Measurements from ENCODE around the gene SLC30A3.

The SLC30A3 gene

DNA sequence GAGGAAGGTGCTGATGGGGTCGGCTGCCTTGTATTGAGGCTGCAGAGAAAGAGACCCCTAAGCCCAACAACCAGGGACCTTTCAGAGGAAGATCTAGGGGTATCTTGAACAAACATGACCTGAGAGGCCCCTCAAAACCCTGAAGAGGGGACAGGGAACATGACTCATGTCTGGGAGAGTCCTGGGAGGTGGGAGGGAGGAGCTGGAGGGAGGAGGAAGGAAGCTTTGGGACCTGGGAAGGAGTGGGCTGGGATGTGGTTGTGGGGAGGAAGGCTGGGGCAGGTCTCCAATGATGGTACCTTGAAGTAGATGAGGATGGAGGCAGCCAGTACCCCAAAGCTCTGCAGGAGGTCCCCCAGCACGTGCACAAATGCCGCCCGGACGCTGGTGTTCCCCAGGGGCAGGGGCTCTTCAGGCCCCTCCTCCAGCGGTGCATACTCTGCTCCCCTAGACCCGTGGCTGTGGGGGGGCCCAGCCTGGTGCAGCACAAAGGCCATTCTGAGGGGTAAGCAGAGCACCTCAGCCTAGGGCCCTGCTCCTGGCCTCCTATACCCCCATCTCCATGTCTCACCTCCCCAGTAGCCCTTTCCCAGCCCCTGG, 5.9 kb downstream of the SLC30A3 start:
- no peak for DNase-seq

DNA sequence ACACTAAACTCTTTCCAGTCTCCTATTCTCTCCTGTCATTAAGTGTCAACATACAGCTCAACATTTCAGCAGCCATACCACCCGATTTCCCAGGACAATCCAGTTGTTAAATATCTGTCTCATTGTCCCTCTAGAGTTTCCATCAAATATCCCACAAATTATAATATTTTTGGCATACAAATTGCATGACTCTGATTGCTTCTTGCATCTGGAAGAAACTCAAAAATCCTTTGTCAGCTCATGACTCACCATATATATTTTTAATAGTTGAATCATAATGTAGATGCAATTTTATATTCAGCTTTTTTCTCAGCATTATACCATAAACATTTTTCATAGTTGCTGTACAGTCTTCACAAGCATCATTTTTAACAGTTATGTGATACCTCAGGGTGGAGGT, 7.2 kb downstream of the SLC30A3 start:
- DNase-seq: no peak

DNA sequence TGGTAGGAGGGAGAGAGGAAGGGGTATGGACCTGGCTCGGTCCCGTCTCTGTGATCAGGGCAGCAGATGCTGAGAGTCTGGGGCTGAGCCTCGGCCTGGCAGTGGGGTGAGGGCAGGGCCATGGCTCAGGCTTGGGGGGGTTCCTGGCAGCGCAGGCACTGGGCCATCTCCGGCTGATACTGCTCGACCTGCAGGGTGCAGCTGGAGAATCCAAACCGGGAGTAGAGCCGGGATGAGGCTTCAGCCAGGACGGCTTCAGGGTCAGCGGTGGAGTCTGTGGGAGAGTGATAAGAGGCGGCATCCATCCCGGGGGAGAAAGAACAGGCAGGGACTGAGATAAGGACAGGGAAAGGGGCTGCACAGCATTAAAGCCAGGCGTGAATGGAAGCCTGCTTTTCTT, 7.7 kb downstream of the SLC30A3 start:
- DNase-seq: no peak

DNA sequence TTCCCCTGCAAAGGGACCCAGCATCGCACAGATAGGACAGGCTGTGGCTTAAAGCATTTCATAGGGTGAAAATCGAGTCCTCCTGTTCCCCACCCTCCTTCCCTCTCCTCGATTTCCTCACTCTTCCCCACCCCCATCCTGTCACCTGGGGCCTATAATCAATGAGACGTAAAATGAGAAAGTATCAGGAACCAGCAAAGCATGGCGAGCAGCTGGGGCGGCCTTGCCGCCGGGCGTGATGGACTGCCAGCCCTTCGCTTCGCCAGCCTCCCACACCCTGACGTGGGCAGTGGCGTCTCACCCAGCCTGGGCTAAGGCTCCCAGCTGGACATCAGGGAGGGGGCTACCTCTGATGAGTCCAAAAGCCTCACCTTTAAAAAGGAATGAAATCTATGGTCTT, 11.1 kb downstream of the SLC30A3 start:
- DNase-seq: no peak

DNA sequence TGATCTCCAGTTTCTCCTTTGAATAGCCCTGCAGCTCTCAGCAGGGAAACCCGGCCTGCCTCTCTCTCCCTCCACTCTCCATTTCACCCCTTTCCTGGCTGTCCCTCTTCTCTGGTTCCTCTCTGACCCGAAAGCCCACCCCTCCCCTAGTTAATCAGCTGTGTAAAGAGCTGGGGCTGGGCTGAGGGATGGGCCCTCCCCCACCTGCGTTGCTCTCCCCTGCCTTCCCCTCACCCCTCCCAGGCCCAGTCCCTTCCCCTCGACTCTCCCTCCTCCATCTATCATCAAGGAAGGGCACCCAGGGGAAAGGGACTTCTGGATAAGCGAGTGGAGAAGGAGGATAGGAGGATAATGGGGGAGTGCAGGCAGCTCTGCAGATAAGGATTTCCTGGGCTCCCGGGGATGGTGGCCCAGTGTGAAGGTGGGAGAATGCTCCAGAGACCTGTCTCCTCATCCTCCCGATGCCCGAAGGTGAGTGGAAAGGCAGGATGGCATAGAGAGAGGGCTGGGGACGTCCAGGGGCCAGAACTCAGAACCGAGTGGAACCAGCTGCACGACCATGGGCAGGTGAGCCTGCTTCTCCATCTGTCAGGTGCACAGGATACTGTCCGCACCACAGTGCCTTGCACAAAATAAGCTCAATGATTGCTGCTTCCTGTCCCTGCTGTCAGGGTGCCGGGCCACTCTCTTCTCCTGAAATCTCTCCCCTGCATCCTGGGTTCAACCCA, 12.0 kb downstream of the SLC30A3 start:
- DNase-seq: no peak

DNA sequence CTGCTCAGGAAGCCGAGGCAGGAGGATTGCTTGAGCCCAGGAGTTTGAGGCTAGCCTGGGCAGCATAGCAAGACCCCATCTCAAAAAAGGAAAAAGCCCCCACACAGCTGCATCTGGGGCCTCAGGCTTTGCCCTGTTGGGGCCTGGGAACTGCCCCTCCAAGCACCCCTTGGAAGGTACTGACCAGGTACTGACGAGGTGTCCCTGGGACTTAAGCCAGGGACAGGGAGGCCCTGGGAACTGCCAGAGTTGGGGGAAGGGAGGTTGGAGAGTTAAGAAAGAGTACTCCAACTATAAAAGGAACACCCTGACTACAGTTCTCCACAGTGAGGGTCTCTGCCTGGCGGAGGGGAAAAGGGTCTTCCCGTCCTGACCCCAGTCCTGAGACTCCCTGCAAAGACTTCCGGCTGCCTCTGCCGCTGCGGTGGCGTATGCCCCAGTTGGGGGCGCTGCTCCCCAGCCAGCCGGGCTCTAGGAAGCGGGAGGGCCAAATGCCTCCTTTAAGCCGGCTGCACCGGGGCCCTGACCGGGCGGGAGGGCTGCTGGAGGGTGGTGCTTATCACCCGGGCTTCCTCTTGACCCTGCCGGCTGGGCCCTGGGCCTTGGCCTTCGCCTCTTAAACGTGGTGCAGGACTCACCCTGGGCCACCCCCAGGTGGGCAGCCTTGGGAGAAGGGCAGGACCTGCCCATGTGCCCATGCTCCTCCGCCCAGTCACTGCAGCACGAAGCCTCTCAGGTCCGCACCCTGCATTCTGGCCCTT, 12.8 kb downstream of the SLC30A3 start:
- DNase-seq: no peak

DNA sequence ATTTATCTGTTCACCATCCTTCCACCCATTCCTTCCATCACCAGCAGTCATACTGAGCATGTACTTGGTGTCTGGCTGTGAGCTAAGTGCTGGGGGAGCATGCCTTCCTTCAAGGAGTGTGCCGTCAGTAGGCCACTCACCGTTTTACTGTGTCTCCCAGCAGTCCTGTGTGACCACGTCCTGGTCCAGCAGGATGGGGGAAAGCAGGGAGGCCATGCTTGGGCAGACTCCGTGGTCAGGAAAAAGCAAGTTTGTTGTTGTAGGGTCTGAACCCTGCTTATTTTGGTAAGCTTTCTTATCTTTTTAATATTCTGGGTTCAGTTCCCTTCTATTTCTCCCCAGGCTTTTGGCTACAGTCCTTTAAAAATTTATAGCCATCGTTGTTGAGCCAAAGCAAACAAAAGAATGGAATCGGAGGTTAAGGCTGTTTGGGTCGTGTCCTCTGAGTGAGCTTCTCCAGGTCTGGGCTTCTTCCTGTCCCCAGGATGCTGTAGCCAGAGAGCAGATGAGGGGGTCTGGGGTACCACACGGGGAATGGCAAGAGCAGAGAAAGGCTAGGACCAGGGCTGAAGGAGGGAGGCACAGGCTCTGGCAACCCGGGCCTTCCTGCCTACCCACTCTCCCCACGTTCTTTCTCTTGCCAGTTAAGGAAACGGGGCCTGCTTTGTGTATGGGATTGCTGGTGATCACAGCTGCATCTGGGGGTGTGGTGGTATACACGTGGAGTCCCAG, 13.5 kb downstream of the SLC30A3 start:
- no peak for DNase-seq

DNA sequence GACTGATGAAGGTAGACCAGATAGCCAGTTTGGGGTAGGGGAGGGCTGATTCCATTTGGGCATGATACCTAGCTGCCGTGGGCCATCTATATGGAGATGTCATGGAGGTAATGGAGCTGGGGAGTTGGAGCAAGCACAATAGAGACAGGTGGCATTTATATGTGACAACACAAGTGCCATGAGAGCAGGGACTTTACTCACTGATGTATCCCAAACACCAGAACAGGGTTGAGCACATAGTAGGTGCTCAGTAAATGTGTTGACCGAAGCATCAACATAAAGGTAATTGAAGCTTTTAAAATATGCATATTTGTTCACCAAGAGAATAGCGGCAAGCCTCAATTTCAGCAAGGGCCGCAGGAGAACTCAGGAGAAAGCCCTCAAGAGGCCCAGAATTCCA, 15.0 kb downstream of the SLC30A3 start:
- no peak for DNase-seq

DNA sequence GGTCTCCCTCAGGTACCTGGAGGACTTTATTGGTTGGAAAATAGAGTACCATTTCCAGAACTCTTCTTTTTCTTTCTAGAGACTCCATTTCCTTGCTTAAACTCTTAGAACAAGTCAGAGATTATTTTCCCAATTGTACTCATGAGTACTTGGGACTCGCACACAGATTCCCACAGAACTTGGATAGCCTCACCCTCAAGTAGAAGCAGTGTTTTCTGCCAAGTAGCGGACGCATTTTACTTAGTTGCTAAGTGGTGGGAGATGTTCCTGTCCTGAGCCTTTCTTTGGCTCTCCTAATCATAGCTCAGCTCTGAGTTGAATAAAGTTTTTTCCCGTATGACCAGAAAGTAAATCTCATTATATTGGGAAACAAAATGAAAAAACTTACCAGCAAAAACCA, 17.2 kb downstream of the SLC30A3 start:
- no peak for DNase-seq

DNA sequence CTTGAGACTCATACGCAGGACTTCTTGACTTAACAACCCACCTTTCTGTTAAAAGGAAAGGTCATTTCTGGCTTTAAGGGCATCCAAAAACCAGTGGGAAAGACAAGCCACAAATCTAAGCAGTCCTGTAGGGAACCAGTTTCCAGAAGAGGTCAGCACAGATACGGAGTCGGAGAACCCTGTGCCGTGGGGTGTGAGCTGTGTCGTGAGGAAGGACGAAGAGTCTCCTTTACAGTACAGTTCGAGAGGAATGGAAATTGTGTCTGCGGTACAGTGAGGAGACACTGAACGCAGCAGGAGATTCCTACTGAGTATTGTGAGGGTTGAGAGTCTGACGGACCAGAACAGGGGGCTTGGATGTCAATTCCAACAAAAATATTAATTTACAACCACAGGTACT, 17.7 kb downstream of the SLC30A3 start:
- DNase-seq: no peak

DNA sequence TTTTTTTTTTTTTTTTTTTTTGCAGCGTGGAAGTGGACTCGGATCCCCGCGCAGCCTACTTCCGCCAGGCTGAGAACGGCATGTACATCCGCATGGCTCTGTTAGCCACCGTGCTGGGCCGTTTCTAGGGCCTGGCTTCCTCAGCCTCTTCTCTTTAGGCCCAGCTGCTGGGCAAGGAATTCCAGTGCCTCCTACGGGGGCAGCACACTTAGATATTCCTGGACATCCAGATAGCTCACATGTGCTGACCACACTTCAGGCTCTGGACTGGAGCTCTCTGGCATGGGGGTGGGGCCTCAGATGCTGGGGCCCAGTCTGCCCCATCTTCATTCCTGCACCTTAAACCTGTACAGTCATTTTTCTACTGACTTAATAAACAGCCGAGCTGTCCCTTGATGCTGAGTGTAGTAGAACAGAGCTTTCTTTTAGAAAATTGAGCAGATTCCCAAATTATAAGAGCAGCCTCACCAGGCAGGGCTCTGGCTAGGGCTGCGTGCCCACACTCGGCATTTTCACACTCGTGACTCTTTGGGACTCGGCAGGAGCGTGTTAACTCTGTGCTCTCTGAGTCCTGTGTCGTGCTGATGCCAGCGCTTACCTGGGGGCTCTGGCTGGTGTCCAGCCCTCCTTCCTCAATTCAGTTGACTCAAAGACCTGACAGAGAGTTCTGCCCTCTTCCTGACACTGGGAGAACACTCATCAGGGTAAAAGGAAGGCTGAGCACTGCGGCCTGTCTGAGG, 19.3 kb downstream of the SLC30A3 start:
- DNase-seq: no peak

DNA sequence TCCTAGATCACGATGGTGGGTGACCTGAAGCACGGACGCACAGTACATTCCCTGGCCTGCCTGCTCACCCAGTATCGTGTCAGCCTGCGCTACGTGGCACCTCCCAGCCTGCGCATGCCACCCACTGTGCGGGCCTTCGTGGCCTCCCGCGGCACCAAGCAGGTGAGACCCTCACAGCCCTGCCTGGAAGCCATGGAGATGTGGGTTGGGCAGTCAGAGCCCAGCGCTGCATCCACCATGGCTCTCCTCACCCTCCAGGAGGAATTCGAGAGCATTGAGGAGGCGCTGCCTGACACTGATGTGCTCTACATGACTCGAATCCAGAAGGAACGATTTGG, 20.3 kb downstream of the SLC30A3 start:
- no peak for DNase-seq

DNA sequence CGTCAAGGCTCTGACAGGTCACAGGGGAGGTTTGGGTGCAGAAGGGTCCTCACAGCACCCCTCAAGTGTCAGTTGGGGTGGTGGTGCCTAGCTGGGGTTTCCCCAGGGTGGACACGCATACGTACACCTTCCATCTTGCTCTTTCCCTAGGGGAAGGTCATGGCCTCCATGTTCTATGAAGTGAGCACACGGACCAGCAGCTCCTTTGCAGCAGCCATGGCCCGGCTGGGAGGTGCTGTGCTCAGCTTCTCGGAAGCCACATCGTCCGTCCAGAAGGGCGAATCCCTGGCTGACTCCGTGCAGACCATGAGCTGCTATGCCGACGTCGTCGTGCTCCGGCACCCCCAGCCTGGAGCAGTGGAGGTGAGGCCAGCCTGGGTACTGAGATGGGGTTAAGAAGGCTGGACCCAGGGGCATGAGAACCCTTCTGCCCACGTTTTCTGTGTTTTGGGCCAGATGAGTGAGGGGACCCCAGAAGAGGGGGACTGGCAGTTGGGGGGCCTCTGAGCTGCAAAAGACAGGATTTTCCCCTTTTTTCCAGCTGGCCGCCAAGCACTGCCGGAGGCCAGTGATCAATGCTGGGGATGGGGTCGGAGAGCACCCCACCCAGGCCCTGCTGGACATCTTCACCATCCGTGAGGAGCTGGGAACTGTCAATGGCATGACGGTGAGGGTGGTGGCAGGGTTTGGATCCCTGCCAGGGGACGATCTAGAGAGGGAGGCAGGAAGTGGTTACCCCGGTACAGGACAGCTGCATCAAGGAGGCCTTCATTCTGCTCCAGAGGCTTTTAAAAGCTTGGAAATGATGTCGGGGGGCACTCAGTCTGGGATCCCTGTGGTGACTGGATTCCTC, 20.9 kb downstream of the SLC30A3 start:
- DNase-seq: no peak

DNA sequence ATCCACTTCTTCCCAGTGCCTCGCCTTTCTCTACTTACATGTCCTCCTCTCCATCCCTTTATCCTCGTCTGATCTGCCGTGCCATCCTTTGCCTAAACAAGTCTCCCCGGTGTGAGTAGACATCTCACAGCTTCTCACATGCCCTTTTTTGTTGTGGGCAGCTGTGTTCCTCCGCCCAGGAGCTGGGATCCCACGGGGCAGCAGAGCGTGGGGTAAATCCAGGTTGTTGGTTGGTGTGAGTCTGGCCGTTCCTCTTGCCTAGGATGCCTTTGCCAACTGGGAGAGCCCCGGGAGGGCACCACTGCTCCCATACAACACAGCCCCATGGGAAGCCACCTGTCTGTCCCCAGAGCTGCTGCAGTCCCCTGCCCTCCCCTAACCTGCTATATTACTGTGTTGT, 22.4 kb downstream of the SLC30A3 start:
- DNase-seq: no peak

DNA sequence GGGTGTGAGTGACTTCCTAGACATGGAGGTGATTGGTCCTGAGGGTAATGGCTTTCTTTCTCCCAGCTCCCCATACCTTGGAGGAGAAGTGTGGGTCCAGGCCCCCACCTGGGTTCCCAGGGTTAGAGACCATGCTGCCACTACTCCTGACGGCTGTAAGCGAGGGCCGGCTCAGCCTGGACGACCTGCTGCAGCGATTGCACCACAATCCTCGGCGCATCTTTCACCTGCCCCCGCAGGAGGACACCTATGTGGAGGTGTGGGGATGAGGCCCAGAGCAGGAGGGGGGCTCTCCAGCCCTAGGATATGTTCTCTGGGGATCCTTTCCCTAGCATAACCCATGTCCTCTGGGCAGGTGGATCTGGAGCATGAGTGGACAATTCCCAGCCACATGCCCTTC, 23.9 kb downstream of the SLC30A3 start:
- DNase-seq: no peak

DNA sequence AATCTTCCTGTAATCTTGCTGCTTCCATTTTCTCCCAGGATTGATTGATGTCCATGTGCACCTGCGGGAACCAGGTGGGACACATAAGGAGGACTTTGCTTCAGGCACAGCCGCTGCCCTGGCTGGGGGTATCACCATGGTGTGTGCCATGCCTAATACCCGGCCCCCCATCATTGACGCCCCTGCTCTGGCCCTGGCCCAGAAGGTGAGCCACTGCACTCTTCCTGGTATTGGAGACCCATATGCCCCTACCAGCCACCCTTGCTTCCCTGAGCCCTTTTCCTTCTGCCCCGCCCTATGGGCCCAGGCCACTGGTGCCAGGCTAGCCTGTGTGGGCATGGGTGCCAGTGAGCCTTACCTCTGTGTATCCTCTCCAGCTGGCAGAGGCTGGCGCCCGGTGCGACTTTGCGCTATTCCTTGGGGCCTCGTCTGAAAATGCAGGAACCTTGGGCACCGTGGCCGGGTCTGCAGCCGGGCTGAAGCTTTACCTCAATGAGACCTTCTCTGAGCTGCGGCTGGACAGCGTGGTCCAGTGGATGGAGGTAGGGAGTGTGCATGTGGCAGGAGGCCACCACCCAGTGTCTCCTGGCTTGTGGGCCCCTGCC, 25.4 kb downstream of the SLC30A3 start:
- DNase-seq: no peak

DNA sequence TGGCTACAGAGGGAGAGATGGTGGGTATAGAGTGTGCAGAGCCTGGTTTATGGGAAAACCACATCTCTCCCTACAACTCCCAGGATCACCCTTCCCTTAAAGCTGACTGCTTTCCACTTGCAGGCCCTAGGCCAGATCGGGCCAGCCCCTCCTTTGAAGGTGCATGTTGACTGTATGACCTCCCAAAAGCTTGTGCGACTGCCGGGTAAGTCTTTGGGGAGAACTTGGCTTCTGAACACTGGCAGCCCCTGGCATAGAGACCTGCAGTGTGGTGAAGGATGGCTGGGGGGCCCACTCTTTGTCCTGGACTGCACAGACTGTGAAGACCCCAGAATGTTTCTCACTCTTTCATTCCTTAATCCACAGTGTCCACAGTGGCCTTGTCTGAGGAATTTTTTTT, 26.2 kb downstream of the SLC30A3 start:
- DNase-seq: no peak

DNA sequence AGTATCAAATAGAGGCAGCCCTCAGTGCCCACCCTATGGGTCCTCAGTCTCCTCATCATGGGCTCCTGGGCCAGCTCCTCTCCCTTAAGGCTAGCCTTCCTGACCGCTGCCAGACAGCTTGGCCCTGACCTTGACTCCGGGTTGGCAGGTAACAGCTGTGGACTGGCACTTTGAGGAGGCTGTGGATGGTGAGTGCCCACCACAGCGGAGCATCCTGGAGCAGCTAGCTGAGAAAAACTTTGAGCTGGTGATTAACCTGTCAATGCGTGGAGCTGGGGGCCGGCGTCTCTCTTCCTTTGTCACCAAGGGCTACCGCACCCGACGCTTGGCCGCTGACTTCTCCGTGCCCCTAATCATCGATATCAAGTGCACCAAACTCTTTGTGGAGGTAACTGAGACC, 26.7 kb downstream of the SLC30A3 start:
- DNase-seq: no peak

DNA sequence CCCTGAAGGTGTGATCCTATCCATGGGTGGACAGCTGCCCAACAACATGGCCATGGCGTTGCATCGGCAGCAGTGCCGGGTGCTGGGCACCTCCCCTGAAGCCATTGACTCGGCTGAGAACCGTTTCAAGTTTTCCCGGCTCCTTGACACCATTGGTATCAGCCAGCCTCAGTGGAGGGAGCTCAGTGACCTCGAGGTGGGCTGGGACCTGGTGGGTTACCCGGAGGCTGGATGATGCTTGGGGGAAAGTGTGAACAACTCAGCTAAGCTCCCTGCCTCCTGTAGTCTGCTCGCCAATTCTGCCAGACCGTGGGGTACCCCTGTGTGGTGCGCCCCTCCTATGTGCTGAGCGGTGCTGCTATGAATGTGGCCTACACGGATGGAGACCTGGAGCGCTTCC, 29.5 kb downstream of the SLC30A3 start:
- DNase-seq: no peak

DNA sequence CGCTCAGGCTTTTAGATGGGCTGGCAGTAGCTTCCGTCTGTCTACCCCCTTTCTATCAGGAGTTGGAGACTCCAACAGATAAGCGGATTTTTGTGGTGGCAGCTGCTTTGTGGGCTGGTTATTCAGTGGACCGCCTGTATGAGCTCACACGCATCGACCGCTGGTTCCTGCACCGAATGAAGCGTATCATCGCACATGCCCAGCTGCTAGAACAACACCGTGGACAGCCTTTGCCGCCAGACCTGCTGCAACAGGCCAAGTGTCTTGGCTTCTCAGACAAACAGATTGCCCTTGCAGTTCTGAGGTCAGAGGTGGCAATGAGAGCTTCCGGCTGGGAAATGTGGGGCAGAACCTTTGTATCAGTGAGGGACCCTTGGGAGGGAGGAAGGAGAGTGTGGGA, 30.9 kb downstream of the SLC30A3 start:
- no peak for DNase-seq

DNA sequence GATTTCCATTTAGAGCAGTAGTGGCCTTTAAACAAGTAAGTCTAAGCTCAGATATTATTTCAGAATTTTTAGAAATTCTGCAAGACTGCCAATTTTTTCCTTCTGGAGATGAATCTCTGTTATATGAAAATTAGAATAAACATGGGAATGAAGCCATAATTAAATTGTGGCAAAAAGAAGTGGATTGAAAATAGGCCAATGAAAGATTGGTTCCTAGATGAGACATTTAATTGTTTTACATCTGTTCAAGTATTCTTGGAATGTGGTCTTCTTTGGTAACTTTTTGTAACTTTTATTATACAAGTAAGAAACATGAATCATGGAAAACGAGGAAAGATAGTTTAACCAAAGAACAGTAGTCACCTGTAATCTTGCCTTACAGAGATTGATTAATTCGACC, 35.3 kb downstream of the SLC30A3 start:
- no peak for DNase-seq

DNA sequence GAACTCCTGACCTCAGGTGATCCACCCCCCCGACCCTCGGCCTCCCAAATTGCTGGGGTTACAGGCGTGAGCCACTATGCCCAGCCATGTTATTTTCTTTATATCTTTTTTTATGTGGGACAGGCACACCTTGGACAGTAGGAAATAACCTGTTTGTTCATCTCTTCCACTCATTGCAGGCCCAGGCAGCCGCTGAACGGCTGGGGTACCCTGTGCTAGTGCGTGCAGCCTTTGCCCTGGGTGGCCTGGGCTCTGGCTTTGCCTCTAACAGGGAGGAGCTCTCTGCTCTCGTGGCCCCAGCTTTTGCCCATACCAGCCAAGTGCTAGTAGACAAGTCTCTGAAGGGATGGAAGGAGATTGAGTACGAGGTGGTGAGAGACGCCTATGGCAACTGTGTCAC, 37.3 kb downstream of the SLC30A3 start:
- no peak for DNase-seq
